PC-9 (cell line): ENCODE data around the gene CLASRP. TPM values are rescaled to one million over a fixed set of nuclear protein-coding genes. Genes with fewer than 3 reads are reported as not detected.

Source experiments
- BruUV-seq: library from RNA; stranded (reverse); fragments of 400-500 nt; replicated peaks from 2 replicates; lab custom pipeline; 2021; lab: Mats Ljungman, UMichigan
- CTCF ChIA-PET: fragments of 300-600 bp; sonication (Branson Sonifier 250); formaldehyde crosslinking; loops from one replicate; lab custom pipeline; 2022; ENCODE audit warnings: antibody characterized with exemption; lab: Charles Lee
- POLR2A ChIA-PET: fragments of 300-600 bp; sonication (Branson Sonifier 250); formaldehyde crosslinking; loops from one replicate; lab custom pipeline; 2022; ENCODE audit warnings: antibody characterized with exemption; ENCODE audit not compliant: unreplicated experiment; lab: Charles Lee
- DNase-seq, 2 experiments: peaks; one replicate each; pipeline versions ENCODE4 v3.0.0 to v3.0.0-alpha.2; 2015 to 2022; ENCODE audit warnings: mixed read lengths in 1 of 2
- H2AFZ ChIP-seq: fragments of 200-600 bp; sonication (generic); 2 replicates; pipeline ENCODE4 v1.8.1; 2017; ENCODE audit warnings: antibody characterized with exemption
- H3F3A ChIP-seq: fragments of 200-600 bp; sonication (generic); 2 replicates; pipeline ENCODE4 v1.8.1; 2017; ENCODE audit warnings: antibody characterized with exemption, mild to moderate bottlenecking, low read depth; ENCODE audit not compliant: insufficient read depth
- H3K27ac ChIP-seq: fragments of 200-600 bp; sonication (generic); 2 replicates; pipeline ENCODE4 v1.6.1; 2016; ENCODE audit warnings: mixed run types
- H3K27me3 ChIP-seq: fragments of 200-600 bp; sonication (generic); 2 replicates; pipeline ENCODE4 v1.6.1; 2016; ENCODE audit warnings: low read depth, mixed run types; ENCODE audit not compliant: insufficient read depth
- H3K36me3 ChIP-seq: fragments of 200-600 bp; sonication (generic); 2 replicates; pipeline ENCODE4 v1.6.1; 2016; ENCODE audit warnings: low read depth, mixed run types
- H3K4me1 ChIP-seq: fragments of 200-600 bp; sonication (generic); replicated peaks from 2 replicates; pipeline ENCODE4 v1.6.1; 2016; ENCODE audit warnings: mixed run types; ENCODE audit not compliant: insufficient read depth
- H3K4me2 ChIP-seq: fragments of 200-600 bp; sonication (generic); 2 replicates; pipeline ENCODE4 v1.6.1; 2017; ENCODE audit warnings: mixed run types
- H3K4me3 ChIP-seq: fragments of 200-600 bp; sonication (generic); 2 replicates; pipeline ENCODE4 v1.6.1; 2016; ENCODE audit warnings: mixed run types
- H3K79me2 ChIP-seq: fragments of 200-600 bp; sonication (generic); 2 replicates; pipeline ENCODE4 v1.6.1; 2017; ENCODE audit warnings: low read depth, mixed run types
- H3K9me2 ChIP-seq: fragments of 200-600 bp; sonication (generic); 2 replicates; pipeline ENCODE4 v1.8.1; 2017; ENCODE audit warnings: mild to moderate bottlenecking; ENCODE audit not compliant: insufficient read depth
- H3K9me3 ChIP-seq: fragments of 200-600 bp; sonication (generic); 2 replicates; pipeline ENCODE4 v1.8.1; 2016; ENCODE audit warnings: low read depth; ENCODE audit not compliant: insufficient read depth
- H4K20me1 ChIP-seq: fragments of 200-600 bp; sonication (generic); 2 replicates; pipeline ENCODE4 v1.8.1; 2017; ENCODE audit not compliant: insufficient read depth
- EZH2 ChIP-seq: fragments of 200-600 bp; sonication (generic); IDR thresholded peaks from 2 replicates; pipeline ENCODE4 v1.8.0; 2017; ENCODE audit warnings: antibody characterized with exemption, low read depth
- intact Hi-C: fragments of 100-400 bp; cut with micrococcal nuclease; formaldehyde crosslinking; loops from one replicate; pipeline ENCODE4 v1.10.0; 2022; ENCODE audit not compliant: unreplicated experiment
- total RNA-seq: library from RNA; stranded (reverse); gene quantifications from 2 replicates; pipeline ENCODE4 v1.2.3, GENCODE V29; 2021
- TF ChIP-seq, protein P1 (sequence below): fragments of 200-600 bp; sonication (generic); conservative IDR thresholded peaks from 2 replicates; pipeline ENCODE4 v1.6.1; 2017; ENCODE audit warnings: mixed run types, antibody characterized with exemption, mild to moderate bottlenecking, moderate library complexity

The CLASRP gene
- total RNA-seq, 1 experiment from 2014 or later, result 76.8 TPM

DNA sequence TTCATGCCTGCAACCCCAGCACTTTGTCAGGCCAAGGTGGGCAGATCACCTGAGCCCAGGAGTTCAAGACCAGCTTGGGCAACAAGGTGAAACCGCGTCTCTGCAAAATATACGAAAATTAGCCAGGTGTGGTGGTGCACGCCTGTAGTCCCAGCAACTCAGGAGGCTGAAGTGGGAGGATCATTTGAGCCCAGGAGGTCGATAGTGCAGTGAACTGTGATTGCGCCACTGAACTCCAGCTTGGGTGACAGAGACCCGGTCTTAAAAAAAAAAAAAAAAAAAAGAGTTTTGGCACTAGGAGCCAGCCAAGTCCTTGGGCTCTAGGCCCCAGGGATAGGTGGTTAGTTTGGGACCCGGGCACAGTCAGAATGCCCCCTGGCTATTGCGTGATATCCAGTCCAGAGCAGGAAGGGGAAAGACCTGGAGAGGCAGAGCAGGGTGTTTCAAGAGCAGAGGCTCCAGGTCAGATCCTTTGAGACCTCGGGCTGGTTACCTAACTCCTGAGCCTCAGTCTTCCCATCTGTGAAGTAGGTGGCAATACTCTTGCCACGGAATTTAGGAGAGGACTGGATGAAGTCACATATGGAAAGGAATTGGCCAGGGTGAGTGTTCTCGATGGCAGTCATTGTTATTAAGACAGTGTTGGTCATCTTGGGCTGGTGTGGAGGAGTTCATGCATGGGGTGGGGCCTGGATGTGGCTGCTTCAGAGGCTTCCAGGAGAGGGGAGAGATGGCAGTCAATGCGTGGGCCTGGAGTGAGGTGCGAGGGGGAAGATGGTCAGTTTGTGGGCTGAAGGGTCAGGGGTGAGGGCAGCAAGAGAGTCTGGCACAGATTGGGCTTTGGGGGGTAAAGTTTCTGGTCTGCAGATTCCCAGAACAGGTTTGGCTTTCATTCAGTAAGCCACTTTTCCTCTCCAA lies 56.9 kb downstream of the CLASRP start:
- Histone ChIP-seq H3K27ac (no peak overlapping the region), H4K20me1 (peaks cover 61% of the 10 kb centered on the region), H3K4me1 (peaks cover 25% of the 10 kb centered on the region), H3K9me3 (no peaks in the 10 kb centered on the region), H3K4me2 (0 out of 2 replicates have a peak overlapping the region, but pooled peaks have one; percentile 88), H3K27me3 (no peaks in the 10 kb centered on the region), H2AFZ (no peak overlapping the region), H3K4me3 (no peak overlapping the region), H3K36me3 (no peaks in the 10 kb centered on the region), H3K79me2 (peaks cover 76% of the 10 kb centered on the region), H3F3A (peaks cover 13% of the 10 kb centered on the region; the same call in 1 of the 2 replicates), H3K9me2 (no peaks in the 10 kb centered on the region)
- TF ChIP-seq, protein P1, sequence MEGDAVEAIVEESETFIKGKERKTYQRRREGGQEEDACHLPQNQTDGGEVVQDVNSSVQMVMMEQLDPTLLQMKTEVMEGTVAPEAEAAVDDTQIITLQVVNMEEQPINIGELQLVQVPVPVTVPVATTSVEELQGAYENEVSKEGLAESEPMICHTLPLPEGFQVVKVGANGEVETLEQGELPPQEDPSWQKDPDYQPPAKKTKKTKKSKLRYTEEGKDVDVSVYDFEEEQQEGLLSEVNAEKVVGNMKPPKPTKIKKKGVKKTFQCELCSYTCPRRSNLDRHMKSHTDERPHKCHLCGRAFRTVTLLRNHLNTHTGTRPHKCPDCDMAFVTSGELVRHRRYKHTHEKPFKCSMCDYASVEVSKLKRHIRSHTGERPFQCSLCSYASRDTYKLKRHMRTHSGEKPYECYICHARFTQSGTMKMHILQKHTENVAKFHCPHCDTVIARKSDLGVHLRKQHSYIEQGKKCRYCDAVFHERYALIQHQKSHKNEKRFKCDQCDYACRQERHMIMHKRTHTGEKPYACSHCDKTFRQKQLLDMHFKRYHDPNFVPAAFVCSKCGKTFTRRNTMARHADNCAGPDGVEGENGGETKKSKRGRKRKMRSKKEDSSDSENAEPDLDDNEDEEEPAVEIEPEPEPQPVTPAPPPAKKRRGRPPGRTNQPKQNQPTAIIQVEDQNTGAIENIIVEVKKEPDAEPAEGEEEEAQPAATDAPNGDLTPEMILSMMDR, result no peak
- no peak for TF ChIP-seq EZH2
- ChIA-PET POLR2A (no interaction called here), CTCF (no interaction called here)
- no TSS peak for BruUV-seq
- intact Hi-C loops, result loop anchor here (10.0 kb wide), 2 partner anchors 149 to 309 kb away; partner anchors contain the start of genes EXOC3L2, POLR1G and PPP1R13L
- no peak for DNase-seq

DNA sequence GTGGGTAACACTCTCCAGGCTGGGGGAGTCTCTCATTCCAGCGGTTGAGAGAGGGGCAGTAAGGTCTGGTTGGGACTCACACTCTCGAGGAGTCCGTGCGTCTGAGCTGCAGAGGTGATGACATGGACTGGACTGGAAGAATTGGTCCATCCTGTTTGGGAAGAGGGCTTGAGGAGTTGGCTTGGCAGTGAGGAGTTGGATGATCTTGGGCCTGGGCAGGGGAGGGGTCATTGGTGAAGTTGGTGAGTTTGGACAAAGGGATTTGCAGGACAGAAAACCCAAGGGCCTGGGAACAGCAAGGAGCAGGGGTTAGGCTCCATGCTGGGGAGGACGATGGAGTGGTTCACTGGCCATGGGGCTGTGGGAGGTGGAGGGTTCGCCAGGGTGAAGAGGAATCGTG lies 57.9 kb downstream of the CLASRP start:
- no peak overlapping the region for H2AFZ ChIP-seq
- no peak overlapping the region for H3K4me3 ChIP-seq
- no TSS peak for BruUV-seq
- TF ChIP-seq, protein P1, result no peak
- TF ChIP-seq EZH2, result no peak
- H3K9me3 ChIP-seq, result no peaks in the 10 kb centered on the region
- no peaks in the 10 kb centered on the region for H3K9me2 ChIP-seq
- no peaks in the 10 kb centered on the region for H3K27me3 ChIP-seq
- H3K4me1 ChIP-seq, result peaks cover 25% of the 10 kb centered on the region
- CTCF ChIA-PET, result no interaction called here
- intact Hi-C loops, result loop anchor here (10.0 kb wide), 2 partner anchors 148 to 308 kb away; partner anchors contain the start of genes EXOC3L2, POLR1G and PPP1R13L
- no peak for DNase-seq
- POLR2A ChIA-PET, result no interaction called here
- H3F3A ChIP-seq, result peaks cover 7% of the 10 kb centered on the region; the same call in 1 of the 2 replicates
- H3K79me2 ChIP-seq, result peaks cover 86% of the 10 kb centered on the region
- H3K36me3 ChIP-seq, result no peaks in the 10 kb centered on the region
- H3K4me2 ChIP-seq, result no peak overlapping the region
- H4K20me1 ChIP-seq, result peaks cover 71% of the 10 kb centered on the region
- no peak overlapping the region for H3K27ac ChIP-seq

DNA sequence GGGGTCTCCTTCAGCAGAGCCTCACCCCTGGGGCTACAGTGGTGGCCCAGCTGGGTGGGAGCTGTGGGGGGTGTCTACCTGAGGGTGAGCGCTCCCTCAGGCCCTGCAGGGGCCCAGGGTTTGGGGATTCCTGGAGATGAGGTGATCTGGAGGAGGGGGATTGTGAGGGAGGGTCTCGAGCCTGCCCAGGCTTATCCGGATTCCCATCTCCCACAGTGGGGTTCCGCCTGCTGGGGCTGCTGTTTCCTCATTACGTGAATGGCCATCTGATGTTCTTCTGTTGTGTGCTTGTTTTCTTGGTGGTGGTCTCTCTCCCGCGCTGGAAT lies 58.6 kb downstream of the CLASRP start:
- H3K27ac ChIP-seq, result no peak overlapping the region
- H3K4me2 ChIP-seq, result no peak overlapping the region
- H3K36me3 ChIP-seq, result no peaks in the 10 kb centered on the region
- H3K9me3 ChIP-seq, result no peaks in the 10 kb centered on the region
- H2AFZ ChIP-seq, result no peak overlapping the region
- DNase-seq, result no peak
- H3F3A ChIP-seq, result peaks cover under 1% of the 10 kb centered on the region; the same call in 1 of the 2 replicates
- ChIA-PET CTCF (interaction anchor here (0.7 kb wide), 1 partner anchor 9 kb away, joined by 3 read pairs; no protein-coding TSS in a partner anchor), POLR2A (no interaction called here)
- intact Hi-C loops, result loop anchor here (10.0 kb wide), 2 partner anchors 147 to 307 kb away; partner anchors contain the start of genes EXOC3L2, POLR1G and PPP1R13L
- H3K27me3 ChIP-seq, result no peaks in the 10 kb centered on the region
- H4K20me1 ChIP-seq, result peaks cover 77% of the 10 kb centered on the region
- TF ChIP-seq EZH2, result no peak
- TF ChIP-seq, protein P1, result no peak
- peaks cover 25% of the 10 kb centered on the region for H3K4me1 ChIP-seq
- H3K4me3 ChIP-seq, result no peak overlapping the region
- H3K79me2 ChIP-seq, result peaks cover 93% of the 10 kb centered on the region
- no peaks in the 10 kb centered on the region for H3K9me2 ChIP-seq
- BruUV-seq, result no TSS peak
